K562 (cell line): ENCODE results near the gene AKNA. TPM values are rescaled to one million over a fixed set of nuclear protein-coding genes. Genes with fewer than 3 reads are reported as not detected.

ENCODE experiments used
- ATAC-seq: fragments of 200-7000 bp; cut with Tn5 transposase; 3 replicates; pipeline ENCODE4 v1.9.1; 2020; ENCODE audit warnings: moderate library complexity
- BruUV-seq: library from RNA; stranded (reverse); fragments of 400-500 nt; replicated peaks from 2 replicates; lab custom pipeline; 2021; lab: Mats Ljungman, UMichigan
- CTCF ChIA-PET: fragments of 300-600 bp; formaldehyde crosslinking; extraction: SDS; loops from one replicate; lab custom pipeline; 2021; ENCODE audit warnings: low intra/inter-chr PET ratio; lab: Yijun Ruan, JAX
- POLR2A ChIA-PET: fragments of 300-600, 350-650 bp; sonication (Branson Sonifier 250); formaldehyde crosslinking; extraction: SDS; loops from one replicate; lab custom pipeline; 2021; ENCODE audit warnings: antibody characterized with exemption, inconsistent platforms; lab: Yijun Ruan, JAX
- DNase-seq, 4 experiments: peaks; one replicate each; pipeline versions ENCODE4 v3.0.0 to v3.0.0-alpha.2; 2011 to 2018; ENCODE audit warnings: low spot score in 3 of 4, mixed read lengths in 3 of 4; ENCODE audit errors: extremely low read depth in 1 of 4
- FAIRE-seq: peaks from 2 replicates; lab custom pipeline; 2011; peaks lifted over from hg19 to GRCh38; lab: Jason Lieb, UNC
- H2AFZ ChIP-seq: 2 replicates; pipeline ENCODE4 v1.6.0; 2011; ENCODE audit warnings: low read depth, low read length, control low read depth, inconsistent platforms
- H3K27ac ChIP-seq: fragments of 200-600 bp; 3 replicates; pipeline ENCODE4 v1.8.0; 2011; ENCODE audit warnings: low read depth, mild to moderate bottlenecking, control low read depth, inconsistent platforms, low read length, moderate library complexity, mixed read lengths; ENCODE audit errors: extremely low read depth
- H3K27me3 ChIP-seq, 2 experiments: fragments of 300-600 bp in 1 of 2; 2 replicates in 1 of 2; 3 replicates in 1 of 2; pipeline versions ENCODE4 v1.6.0 to v1.8.0; 2011; ENCODE audit warnings: inconsistent platforms in 2 of 2, low read length in 2 of 2, mild to moderate bottlenecking in 1 of 2, mixed read lengths in 1 of 2, moderate library complexity in 1 of 2; ENCODE audit not compliant: control insufficient read depth in 2 of 2, insufficient read depth in 2 of 2
- H3K36me3 ChIP-seq: fragments of 300-600 bp; 3 replicates; pipeline ENCODE4 v1.8.0; 2011; ENCODE audit warnings: mild to moderate bottlenecking, low read length, inconsistent platforms; ENCODE audit not compliant: control insufficient read depth, insufficient read depth
- H3K4me1 ChIP-seq, 2 experiments: fragments of 200-600 bp in 1 of 2; replicated peaks in 1 of 2; 2 replicates in 1 of 2; 3 replicates in 1 of 2; pipeline versions ENCODE4 v1.5.1 to v1.8.0; 2011; ENCODE audit warnings: inconsistent platforms in 2 of 2, low read length in 2 of 2, mild to moderate bottlenecking in 1 of 2, mixed read lengths in 1 of 2, moderate library complexity in 1 of 2; ENCODE audit not compliant: control insufficient read depth in 2 of 2, insufficient read depth in 2 of 2
- H3K4me2 ChIP-seq: 2 replicates; pipeline ENCODE4 v1.6.1; 2011; ENCODE audit warnings: low read length, control low read depth, inconsistent platforms, mixed read lengths; ENCODE audit not compliant: insufficient read depth
- H3K4me3 ChIP-seq: fragments of 200-600 bp; sonication (generic), shearing (Covaris generic); 2 replicates; pipeline ENCODE4 v1.5.1; 2016; ENCODE audit warnings: control low read depth, inconsistent platforms
- H3K79me2 ChIP-seq: fragments of 200-600 bp; 3 replicates; pipeline ENCODE4 v1.8.0; 2011; ENCODE audit warnings: low read length, inconsistent platforms; ENCODE audit not compliant: control insufficient read depth, insufficient read depth
- H3K9ac ChIP-seq, 2 experiments: 2 replicates each; pipeline versions ENCODE4 v1.6.0 to v1.6.1; 2011; ENCODE audit warnings: low read depth in 2 of 2, low read length in 2 of 2, control low read depth in 1 of 2, inconsistent platforms in 1 of 2, mild to moderate bottlenecking in 1 of 2, mixed read lengths in 1 of 2; ENCODE audit not compliant: insufficient read depth in 1 of 2
- H3K9me1 ChIP-seq: one replicate; pipeline ENCODE4 v1.6.0; 2011; ENCODE audit warnings: inconsistent platforms, mild to moderate bottlenecking, low read length, moderate library complexity; ENCODE audit not compliant: control insufficient read depth, insufficient read depth
- H3K9me3 ChIP-seq: replicated peaks from 2 replicates; pipeline ENCODE4 v1.5.1; 2011; ENCODE audit warnings: low read depth, low read length, inconsistent platforms; ENCODE audit not compliant: control insufficient read depth, insufficient read depth
- H4K20me1 ChIP-seq: replicated peaks from 2 replicates; pipeline ENCODE4 v1.6.1; 2011; ENCODE audit warnings: low read length, inconsistent platforms, mixed read lengths; ENCODE audit not compliant: control insufficient read depth, insufficient read depth
- BCOR ChIP-seq: fragments of 450-650 bp; IDR thresholded peaks from 2 replicates; pipeline ENCODE4 v1.6.1; 2016
- BRD4 ChIP-seq: fragments of 200-600 bp; sonication (generic); IDR thresholded peaks from 2 replicates; pipeline ENCODE4 v1.6.1; 2017; ENCODE audit warnings: inconsistent platforms
- BRD9 ChIP-seq: fragments of 450-650 bp; IDR thresholded peaks from 2 replicates; pipeline ENCODE4 v1.6.1; 2018; ENCODE audit warnings: low read depth; ENCODE audit not compliant: partially characterized antibody
- FOXP4 ChIP-seq: sonication (generic); formaldehyde crosslinking; IDR thresholded peaks from 2 replicates; pipeline ENCODE4 v1.8.0; 2022; ENCODE audit warnings: mild to moderate bottlenecking, missing genetic modification reagents, borderline replicate concordance
- GTF2A2 ChIP-seq: IDR thresholded peaks from 2 replicates; pipeline ENCODE4 v1.6.1; 2016; ENCODE audit warnings: mild to moderate bottlenecking, missing genetic modification characterization, missing compliant biosample characterization
- HINFP ChIP-seq: fragments of 450-650 bp; conservative IDR thresholded peaks from 2 replicates; pipeline ENCODE4 v1.6.1; 2016; ENCODE audit warnings: missing genetic modification characterization, low read depth, mild to moderate bottlenecking, control low read depth, missing compliant biosample characterization
- KDM1A ChIP-seq, 2 experiments: fragments of 450-650 bp; IDR thresholded peaks; 2 replicates each; pipeline ENCODE4 v1.6.1; 2016; ENCODE audit warnings: mild to moderate bottlenecking in 2 of 2
- NFYB ChIP-seq: IDR thresholded peaks from 2 replicates; pipeline ENCODE4 v1.6.1; 2011; ENCODE audit warnings: mild to moderate bottlenecking, moderate library complexity; ENCODE audit not compliant: insufficient read length; ENCODE audit errors: extremely low read depth
- PHF20 ChIP-seq: fragments of 450-650 bp; IDR thresholded peaks from 2 replicates; pipeline ENCODE4 v1.6.1; 2018; ENCODE audit not compliant: partially characterized antibody
- RBM25 ChIP-seq: fragments of 200-400 bp; formaldehyde crosslinking; IDR thresholded peaks from 2 replicates; pipeline ENCODE4 v1.6.1; 2018; ENCODE audit warnings: low read length, low read depth, moderate library complexity; ENCODE audit not compliant: severe bottlenecking
- SMARCB1 ChIP-seq: IDR thresholded peaks from 2 replicates; pipeline ENCODE4 v1.6.1; 2011; ENCODE audit warnings: improper control_type of control experiment, low read depth; ENCODE audit not compliant: insufficient read length
- TEAD4 ChIP-seq, 2 experiments: sonication (generic) in 1 of 2; formaldehyde crosslinking in 1 of 2; IDR thresholded peaks; 2 replicates each; pipeline versions ENCODE4 v1.6.1 to v1.8.0; 2012 to 2022; ENCODE audit warnings: borderline replicate concordance in 1 of 2, inconsistent platforms in 1 of 2, low read length in 1 of 2, mild to moderate bottlenecking in 1 of 2, missing genetic modification reagents in 1 of 2
- ZFP36 ChIP-seq: fragments of 150-350 bp; IDR thresholded peaks from 2 replicates; pipeline ENCODE4 v1.6.1; 2018; ENCODE audit warnings: low read length, low read depth; ENCODE audit not compliant: partially characterized antibody
- ZNF282 ChIP-seq: sonication (generic); formaldehyde crosslinking; IDR thresholded peaks from 2 replicates; pipeline ENCODE4 v1.8.1; 2023; ENCODE audit warnings: missing genetic modification reagents
- ZNF436 ChIP-seq: fragments of 250-450, 450-650 bp; sonication (Bioruptor Pico); formaldehyde crosslinking; IDR thresholded peaks from 2 replicates; pipeline ENCODE4 v1.7.0; 2020; ENCODE audit warnings: mild to moderate bottlenecking
- WGBS: fragments of 100-300 bp; shearing (Covaris generic); methylation state at CpG from one replicate; pipeline ENCODE4 v1.1.6; 2016; ENCODE audit warnings: low coverage, mixed read lengths; ENCODE audit not compliant: insufficient coverage; ENCODE audit errors: missing lambda C conversion rate; 5-methylcytosine and 5-hydroxymethylcytosine counted together
- in situ Hi-C: fragments of 300-500 bp; cut with MboI; formaldehyde crosslinking; loops from 4 replicates; pipeline ENCODE4 v1.15.0; 2018; ENCODE audit warnings: inconsistent platforms, mixed read lengths
- intact Hi-C: fragments of 100-400 bp; cut with micrococcal nuclease; formaldehyde crosslinking; loops from 2 replicates; pipeline ENCODE4 v1.14.2; 2022
- polyA plus RNA-seq, 8 experiments: library from polyadenylated mRNA; depleted of rRNA in 4 of 8; stranded (reverse) in 5 of 8; unstranded in 3 of 8; fragments of >200 nt; fragmentation: Nextera tagmentation in 2 of 8; fragmentation: Illumina TruSeq in 1 of 8; extraction: Ambion mirVana in 2 of 8; extraction: Trizol in 1 of 8; gene quantifications; 2 replicates each; pipeline versions ENCODE4 v1.2.1 to v1.2.3, GENCODE V29; 2011 to 2014; ENCODE audit warnings: inconsistent platforms in 1 of 8, missing spikeins in 1 of 8
- total RNA-seq, 7 experiments: library from RNA; depleted of rRNA in 6 of 7; stranded (reverse); fragments of >200 nt in 6 of 7; fragmentation: Illumina TruSeq in 2 of 7; extraction: Trizol in 2 of 7; gene quantifications; 2 replicates each; pipeline versions ENCODE4 v1.2.1 to v1.2.3, GENCODE V29; 2011 to 2021; ENCODE audit warnings: low replicate concordance in 1 of 7

AKNA gene
- total and polyA plus RNA-seq, 9 of the 15 experiments (the other 6 are each of a cell fraction or from before 2014, with no cell fraction given) = 0.29 to 20.5 (median 3.9) TPM

GRCh38 chr9:114349713-114350480, 37.9 kb downstream of the AKNA start:
- 81% methylated on average over 10 of the region's 10 CpGs for WGBS
- Histone ChIP-seq H3K4me2 (peak overlapping the region; percentile 13; the same call in 1 of the 2 replicates), H3K9ac (peak overlapping the region in 1 of 2 experiments; percentile 24; a peak in 2 of 4 replicates), H3K27me3 (no peaks in the 10 kb centered on the region), H3K36me3 (peaks cover 17% of the 10 kb centered on the region; the same call in 2 of the 3 replicates), H2AFZ (0 out of 2 replicates have a peak overlapping the region, but pooled peaks have one; percentile 84), H4K20me1 (0 out of 2 replicates have a peak, but pooled peaks cover 4% of the 10 kb centered on the region), H3K27ac (peak overlapping the region; percentile 33; the same call in 2 of the 3 replicates), H3K9me3 (no peaks in the 10 kb centered on the region), H3K4me1 (peaks cover 13 to 14% of the 10 kb centered on the region in 2 experiments; a peak in 4 of 5 replicates), H3K79me2 (no peaks in the 10 kb centered on the region), H3K4me3 (no peak overlapping the region), H3K9me1 (no peaks in the 10 kb centered on the region)
- TSS peak; percentile 15 for BruUV-seq
- in situ Hi-C loops = no loop called here
- CTCF ChIA-PET = no interaction called here
- FAIRE-seq (no peak), DNase-seq (no peak), ATAC-seq (peak; percentile 7; the same call in 2 of the 3 replicates)
- intact Hi-C loops = loop anchor here (1.0 kb wide), 1 partner anchor 47 kb away; no protein-coding TSS in a partner anchor
- POLR2A ChIA-PET = interaction anchor here (0.7 to 0.9 kb wide), 2 partner anchors 12 to 13 kb away, joined by 3 to 4 read pairs; no protein-coding TSS in a partner anchor
- TF ChIP-seq RBM25 (peak; percentile 51), BCOR (peak; percentile 70; the same call in 1 of the 2 replicates), ZNF282 (CRISPR knock-in tag) (no peak), BRD9 (no peak), PHF20 (no peak), NFYB (no peak), ZNF436 (CRISPR knock-in tag) (0 out of 2 replicates have a peak, but pooled peaks have one; percentile 48), GTF2A2 (tag) (no peak), BRD4 (no peak), FOXP4 (CRISPR knock-in tag) (no peak), TEAD4 (IDR thresholded peaks at IDR 0.05; ENCODE audit: low read length) (no peak), TEAD4 (CRISPR knock-in tag; IDR thresholded peaks at IDR 0.05; ENCODE audit: borderline replicate concordance) (no peak), KDM1A (IDR thresholded peaks at IDR 0.05) (peak; percentile 12 to 50; a peak in 1 of 4 replicates), ZFP36 (peak; percentile 98), HINFP (tag) (no peak), SMARCB1 (no peak)
